Skin of body (tissue), 2 donors: ENCODE data around the gene EXOSC10. TPM values are rescaled to one million over a fixed set of nuclear protein-coding genes. Genes with fewer than 3 reads are reported as not detected.
"Not testable (repeated sequence)": the region's sequence is repeated elsewhere in the genome, so short reads cannot be mapped to it uniquely, and the experiment has no call there.

Experiments used
- DNase-seq: peaks from one replicate; lab custom pipeline; 2025; lab: John Stamatoyannopoulos, UW
- total RNA-seq: library from RNA; depleted of rRNA; stranded (reverse); fragments of >200 nt; gene quantifications from one replicate; pipeline ENCODE4 v1.2.3, GENCODE V29; 2014

Gene EXOSC10
- total RNA-seq, 1 donor from 2014 or later: 53.1 TPM

DNA sequence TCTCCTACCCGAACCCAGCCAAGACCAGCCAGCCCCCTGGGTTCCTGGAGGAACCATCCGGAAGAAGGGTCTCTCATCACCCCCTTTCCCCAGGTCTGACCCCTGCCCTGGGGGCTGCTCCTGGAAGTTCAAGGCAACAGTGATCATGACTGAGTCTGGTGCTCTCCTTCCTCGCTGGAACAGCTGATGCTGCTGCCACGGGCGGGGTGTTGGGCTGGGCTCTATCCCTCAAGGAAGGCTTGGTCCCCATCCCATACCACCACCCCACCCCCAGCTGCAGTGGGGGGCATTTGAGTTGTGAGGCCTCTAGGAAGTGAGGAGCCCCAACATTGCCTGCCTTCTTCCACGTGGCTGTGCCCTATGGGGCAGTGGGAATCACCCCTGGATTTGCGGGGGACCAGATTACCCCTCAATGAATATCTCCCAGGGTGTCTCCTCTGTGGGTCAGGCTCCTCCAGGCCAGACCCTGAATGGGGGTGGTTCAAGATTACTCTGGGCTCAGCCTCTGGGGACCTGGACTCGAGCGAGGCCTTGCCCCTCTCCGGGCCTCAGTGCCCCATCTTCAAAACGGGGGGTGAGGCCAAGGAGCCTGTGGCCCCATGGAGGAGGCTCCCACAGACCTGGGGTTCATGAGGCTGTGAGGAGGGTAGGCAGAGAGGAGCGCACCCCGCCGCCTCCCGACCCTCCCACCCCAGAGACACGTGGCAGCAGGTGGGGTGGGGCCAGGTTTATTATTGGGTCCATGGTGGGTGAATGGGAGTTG is 55.4 kb downstream of the EXOSC10 start:
- no peak for DNase-seq

DNA sequence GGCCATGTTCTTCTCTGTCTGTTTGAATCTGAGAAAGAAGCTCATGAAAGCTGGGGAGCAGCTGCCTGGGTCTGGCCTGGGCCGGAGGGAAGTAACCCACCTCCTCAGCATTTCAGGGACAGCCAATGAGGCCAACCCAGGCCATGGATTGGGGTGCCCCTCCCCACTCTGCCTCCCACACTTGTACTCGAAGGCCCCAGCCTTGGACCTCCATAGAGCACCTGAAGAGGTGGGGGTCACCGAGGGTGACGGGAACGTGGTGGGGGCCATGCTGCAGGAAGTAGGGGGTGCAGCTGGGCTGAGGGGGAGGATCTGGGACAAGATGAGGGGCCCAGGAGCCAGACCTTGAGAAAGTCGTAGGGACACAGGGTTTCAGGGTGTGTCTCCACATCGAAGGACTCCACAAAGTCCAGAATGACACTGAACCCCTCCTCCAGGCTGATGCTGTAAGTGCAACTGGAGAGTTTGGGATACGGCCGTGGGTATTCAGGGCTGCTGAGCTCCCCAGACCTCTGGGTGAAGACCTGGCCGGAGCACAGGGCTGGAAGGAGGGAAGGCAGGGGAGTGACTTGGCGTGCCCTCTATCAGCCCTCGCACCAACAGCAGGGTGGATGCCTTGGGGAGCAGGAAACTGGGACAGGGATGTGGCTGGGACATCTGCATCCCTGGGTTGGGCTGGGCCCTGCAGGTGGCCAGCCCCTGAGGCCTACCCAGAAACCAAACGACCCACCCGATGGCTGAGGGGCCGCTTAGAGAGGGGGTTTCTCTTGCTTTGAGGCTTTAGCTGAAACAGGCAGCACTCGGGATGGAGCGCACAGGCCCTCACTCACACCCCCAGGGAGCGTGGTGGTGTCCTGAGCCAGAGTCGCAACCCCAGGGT is 56.4 kb downstream of the EXOSC10 start:
- DNase-seq: no peak

DNA sequence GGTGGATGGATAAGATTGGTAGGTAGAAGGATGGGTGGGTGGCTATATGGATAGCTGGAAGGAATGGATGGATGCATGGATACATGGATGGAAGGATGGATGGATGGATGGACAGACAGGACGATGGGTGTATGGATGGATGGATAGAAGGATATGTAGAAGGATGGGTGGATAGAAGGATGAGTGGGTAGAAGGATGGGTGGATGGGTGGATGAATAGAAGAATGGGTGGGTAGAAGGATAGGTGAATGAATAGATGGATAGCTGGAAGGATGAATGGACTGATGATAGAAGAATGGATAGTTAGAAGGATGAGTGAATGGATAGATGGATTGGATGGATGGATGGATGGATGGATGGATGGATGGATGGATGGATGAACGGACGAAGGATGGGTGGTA is 57.6 kb downstream of the EXOSC10 start:
- no peak for DNase-seq

DNA sequence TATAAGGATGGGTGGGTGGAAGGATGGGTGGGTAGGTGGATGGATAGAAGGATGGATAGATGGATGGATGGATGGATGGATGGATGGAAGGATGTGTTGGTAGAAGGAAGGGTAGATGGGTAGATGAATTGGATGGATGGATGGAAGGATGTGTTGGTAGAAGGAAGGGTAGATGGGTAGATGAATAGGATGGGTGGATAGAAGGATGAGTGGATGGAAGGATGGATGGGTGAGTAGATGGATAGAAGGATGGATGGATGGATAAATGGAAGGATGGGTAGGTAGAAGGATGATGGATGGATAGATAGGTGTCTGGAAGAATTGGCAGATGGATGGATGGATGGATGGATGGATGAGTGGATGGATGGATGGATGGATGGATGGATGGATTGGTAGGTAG is 58.6 kb downstream of the EXOSC10 start:
- DNase-seq: no peak

DNA sequence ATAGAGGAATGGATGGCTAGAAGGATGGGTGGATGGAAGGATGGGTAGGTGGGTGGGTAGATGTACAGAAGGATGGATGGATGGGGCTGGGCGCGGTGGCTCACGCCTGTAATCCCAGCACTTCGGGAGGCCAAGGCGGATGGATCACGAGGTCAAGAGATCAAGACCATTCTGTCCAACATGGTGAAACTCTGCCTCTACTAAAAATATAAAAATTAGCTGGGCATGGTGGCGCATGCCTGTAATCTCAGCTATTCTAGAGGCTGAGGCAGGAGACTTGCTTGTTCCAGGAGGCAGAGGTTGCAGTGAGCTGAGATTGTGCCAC is 59.6 kb downstream of the EXOSC10 start:
- DNase-seq: not testable (repeated sequence)

DNA sequence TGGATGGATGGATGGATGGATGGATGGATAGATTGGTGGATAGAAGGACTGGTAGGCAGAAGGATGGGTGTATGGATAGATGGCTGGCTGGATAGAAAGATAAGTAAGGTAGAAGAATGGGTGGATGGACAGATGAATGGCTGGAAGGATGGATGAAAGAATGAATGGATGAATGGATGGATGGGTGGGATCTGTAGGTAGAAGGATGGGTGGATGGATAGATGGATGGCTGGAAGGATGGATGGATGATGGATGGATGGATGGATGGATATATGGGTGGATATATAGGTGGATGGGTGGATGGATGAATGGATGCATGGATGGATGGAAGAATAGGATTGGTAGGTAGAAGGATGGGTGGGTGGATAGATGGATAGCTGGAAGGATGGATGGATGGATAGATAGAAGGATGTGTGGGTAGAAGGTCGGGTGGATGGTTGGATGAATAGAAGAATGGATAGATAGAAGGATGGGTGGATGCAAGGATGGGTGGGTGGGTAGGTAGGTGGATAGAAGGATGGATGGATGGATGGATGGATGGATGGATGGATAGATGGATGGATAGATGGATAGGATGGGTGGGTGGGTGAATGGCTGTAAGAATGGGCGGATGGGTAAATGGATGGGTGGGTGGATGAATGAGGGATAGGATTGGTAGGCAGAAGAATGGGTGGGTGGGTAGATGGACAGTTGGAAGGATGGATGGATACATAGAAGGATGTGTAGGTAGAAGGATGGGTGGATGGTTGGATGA is 60.1 kb downstream of the EXOSC10 start:
- DNase-seq: no peak

DNA sequence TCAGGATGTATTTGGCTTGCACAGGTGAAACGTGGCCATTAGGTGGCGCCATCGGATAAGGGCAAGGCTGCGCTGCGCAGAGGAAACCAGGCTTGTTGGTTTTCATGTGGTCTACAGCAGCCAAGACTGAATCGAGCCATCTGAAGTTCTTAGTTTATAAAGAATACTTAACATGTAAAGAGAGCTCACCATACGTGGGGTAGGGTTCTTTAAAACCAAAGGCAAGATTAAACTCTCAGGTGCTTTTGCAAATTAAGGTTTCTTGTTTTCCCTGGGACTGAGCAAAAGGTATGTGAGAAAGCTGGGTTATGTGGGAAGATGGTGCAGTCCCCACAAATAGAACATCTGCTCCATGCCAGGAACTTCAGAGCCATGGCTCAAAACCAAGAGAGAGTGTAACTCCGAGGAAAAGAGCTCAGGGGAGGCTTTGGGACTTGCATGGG is 61.9 kb downstream of the EXOSC10 start:
- peak; percentile 83 for DNase-seq

DNA sequence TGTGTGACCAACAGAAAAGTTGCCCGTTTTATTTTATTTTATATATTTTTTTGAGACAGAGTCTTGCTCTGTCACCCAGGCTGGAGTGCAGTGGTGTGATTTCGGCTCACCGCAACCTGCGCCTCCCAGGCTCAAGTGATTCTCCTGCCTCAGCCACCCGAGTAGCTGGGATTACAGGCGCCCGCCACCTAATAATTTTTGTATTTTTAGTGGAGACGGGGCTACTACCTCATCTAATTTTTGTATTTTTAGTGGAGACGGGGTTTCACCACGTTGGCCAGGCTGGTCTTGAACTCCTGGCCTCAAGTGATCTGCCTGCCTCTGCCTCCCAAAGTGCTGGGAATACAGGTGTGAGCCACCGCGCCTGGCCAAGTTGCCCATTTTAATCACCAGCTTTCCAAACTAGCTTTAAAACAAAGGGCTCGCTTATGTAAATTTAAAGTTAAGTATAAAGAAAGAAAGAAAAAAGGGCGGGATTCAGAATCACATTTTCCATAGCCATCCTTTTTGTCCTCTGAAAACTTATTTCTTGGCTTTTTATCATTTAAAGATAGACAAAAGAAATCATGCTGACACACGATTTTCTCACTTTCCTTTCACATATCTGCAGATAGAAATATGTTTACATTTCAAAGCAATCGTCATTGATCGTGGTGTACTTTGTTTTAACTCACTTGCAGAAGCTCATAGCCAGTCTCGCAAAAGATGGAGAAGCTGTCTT is 62.5 kb downstream of the EXOSC10 start:
- not testable (repeated sequence) for DNase-seq

DNA sequence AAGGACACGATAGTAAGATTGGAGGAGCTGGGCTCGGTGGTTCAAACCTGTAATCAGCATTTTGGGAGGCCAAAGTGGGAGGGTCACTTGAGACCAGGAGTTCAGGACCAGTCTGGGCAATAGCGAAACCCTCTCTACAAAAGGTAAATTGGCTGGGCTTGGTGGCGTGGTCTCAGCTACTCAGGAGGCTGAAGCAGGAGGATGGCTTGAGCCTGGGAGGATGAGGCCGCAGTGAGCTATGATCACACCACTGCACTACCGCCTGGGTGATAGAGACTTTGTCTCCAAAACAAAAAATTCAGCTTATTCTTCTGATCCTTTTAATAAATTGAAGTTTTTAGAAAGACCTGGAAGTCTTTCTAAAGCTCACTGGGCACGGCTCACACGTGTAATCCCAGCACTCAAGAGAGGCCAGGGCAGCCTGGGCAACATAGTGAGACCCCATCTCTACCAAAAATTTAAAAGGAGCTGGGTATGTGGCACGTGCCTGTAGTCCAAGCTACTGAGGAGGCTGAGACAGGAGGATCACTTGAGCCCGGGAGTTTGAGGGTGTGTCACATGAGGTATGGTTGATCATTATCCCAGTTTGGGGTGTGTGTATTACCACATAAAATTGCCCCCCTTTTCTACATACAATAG is 67.9 kb downstream of the EXOSC10 start:
- DNase-seq: no peak

DNA sequence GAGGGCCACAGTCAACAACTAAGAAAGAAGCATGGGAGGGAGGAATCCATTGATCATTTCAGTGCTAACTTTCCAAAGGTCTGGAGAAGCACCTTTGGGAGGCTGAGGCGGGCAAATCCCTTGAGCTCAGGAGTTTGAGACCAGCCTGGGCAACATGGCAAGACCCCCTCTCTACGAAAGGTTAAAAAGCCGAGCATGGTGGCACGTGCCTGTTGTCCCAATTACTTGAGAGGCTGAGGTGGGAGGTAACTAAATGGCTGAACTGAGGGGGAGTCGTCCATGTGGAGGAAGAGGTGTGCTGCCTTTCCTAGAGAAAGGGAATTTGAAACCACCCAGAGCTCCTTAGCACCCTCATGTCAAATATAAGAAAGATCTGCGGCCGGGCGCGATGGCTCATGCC is 68.8 kb downstream of the EXOSC10 start:
- DNase-seq: no peak

DNA sequence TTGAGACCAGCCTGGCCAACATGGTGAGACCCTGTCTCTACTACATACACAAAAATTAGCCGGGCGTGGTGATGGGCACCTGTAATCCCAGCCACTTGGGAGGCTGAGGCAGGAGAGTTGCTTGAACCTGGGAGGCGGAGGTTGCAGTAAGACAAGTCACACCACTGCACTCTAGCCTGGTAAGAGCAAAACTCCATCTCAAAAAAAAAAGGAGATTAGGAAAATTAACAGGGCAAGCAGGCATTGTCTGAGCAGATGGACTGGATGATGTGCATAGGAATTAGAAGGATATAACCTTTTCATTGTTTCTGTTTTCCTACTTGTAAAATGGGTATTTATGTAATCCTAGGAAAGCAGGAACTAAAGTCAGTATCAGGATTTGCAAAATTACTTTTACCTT is 71.7 kb downstream of the EXOSC10 start:
- no peak for DNase-seq

DNA sequence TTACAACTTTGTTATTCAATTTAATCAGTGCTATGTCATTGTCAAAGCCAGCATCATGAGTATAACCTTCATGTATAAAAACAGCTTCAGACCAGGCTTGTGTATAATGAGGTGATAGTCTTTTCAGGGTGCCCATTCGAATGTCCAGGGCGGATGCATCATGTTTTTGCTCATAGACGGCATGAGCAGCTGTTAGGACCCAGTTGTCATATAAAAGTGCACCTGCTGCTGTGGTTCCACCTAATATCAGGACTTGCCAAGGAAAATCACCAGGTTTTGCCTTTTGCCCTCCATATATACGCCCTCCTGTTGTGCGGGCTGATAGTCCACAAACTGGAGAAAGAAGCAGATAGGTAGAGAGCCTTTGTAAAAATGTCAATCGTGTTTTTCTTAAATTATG is 72.4 kb downstream of the EXOSC10 start:
- DNase-seq: no peak

DNA sequence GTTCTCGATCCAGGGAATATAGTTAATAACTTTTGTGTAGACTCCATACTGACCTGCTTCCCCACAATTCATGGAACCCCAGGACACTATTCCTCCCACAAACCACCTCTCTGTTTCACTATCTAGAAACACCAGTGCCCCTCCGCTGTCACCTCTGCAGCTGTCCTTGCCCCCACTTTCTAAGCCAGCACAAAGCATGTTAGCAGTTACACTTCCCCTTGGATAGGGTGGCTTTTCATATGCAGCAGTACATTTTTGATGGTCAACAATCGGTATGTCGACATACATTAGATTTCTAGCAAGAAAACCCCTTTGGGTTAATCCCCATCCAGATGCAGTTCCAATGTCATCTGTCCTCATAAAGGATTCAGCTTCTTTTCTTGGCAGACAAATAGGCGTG is 72.8 kb downstream of the EXOSC10 start:
- DNase-seq: no peak

DNA sequence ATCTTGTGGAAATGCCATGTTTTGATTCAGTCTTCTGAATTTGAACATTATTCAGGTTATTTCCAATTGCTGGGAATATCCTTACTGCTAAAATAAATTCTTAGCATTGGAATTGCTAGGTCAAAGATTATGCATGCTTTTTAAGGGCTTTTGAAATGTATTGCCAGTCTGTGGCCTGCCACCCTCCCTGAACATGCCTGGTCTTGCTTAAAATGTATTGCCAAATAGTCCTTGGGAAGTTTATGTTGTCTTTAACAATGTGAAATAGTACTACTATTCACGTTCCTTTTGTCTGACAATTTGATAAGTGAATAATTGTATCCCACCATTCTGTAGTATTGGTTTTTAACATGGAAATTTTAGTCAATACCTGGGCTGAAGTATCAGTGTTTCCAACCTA is 73.6 kb downstream of the EXOSC10 start:
- DNase-seq: no peak

DNA sequence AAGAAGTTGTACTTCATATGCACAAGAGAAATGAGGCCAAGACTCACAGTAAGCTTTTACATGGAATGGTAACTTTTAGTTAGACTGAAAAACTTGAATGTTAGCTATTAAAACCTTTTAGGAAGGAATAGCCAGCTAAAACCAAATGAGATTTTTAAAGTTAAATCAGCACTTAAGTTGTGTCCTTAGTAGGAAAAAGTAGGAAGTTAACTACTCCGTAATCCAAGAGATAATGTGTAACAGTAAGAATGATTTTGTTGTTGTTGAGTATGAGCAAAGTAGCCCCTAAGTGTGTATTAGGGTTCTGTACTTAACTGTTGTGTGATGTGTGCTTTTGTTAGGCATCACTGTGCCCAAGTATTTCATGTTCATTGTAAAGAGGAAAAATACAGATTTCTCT is 74.1 kb downstream of the EXOSC10 start:
- no peak for DNase-seq

DNA sequence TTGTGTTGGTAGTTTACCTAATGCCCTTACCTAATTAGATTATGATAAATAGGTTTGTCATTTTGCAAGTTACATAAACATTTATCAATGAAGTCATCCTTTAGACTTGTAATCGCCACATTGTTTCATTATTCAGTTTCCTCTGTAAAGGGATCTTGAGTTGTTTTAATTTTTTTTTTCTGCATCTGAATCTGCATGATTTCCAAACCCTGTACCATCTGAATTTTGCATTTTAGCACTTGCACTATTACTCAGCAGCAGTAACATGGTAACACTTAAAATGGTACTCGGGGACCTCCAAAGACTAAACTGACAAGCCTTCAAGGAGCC is 74.8 kb downstream of the EXOSC10 start:
- DNase-seq: no peak

DNA sequence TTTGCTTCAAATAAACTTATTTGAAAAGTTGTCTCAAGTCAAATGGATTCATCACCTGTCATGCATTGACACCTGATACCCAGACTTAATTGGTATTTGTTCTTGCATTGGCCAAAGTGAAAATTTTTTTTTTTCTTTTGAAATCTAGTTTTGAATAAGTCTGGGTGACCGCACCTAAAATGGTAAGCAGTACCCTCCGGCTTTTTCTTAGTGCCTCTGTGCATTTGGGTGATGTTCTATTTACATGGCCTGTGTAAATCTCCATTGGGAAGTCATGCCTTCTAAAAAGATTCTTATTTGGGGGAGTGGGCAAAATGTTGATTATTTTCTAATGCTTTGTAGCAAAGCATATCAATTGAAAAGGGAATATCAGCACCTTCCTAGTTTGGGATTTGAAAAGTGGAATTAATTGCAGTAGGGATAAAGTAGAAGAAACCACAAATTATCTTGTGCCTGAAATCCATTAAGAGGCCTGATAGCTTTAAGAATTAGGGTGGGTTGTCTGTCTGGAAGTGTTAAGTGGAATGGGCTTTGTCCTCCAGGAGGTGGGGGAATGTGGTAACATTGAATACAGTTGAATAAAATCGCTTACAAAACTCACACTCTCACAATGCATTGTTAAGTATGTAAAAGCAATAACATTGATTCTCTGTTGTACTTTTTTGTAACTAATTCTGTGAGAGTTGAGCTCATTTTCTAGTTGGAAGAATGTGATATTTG is 75.4 kb downstream of the EXOSC10 start:
- DNase-seq: no peak

DNA sequence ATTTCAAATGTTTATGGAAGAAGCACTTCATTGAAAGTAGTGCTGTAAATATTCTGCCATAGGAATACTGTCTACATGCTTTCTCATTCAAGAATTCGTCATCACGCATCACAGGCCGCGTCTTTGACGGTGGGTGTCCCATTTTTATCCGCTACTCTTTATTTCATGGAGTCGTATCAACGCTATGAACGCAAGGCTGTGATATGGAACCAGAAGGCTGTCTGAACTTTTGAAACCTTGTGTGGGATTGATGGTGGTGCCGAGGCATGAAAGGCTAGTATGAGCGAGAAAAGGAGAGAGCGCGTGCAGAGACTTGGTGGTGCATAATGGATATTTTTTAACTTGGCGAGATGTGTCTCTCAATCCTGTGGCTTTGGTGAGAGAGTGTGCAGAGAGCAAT is 76.5 kb downstream of the EXOSC10 start:
- no peak for DNase-seq

DNA sequence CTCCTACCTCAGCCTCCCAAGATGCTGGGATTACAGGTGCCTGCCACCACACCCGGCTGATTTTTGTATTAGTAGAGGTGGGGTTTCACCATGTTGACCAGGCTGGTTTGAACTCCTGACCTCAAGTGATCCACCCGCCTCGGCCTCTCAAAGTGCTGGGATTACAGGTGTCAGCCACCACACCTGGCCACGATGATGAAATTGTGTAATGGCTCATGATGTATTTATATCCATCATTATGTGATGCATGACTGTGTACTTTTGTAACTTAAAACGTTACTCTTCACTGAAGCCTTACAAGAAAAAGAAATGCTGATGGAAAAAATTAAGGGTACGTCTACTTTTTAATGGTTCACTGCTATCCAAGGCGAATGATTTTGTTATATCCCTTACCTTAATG is 79.7 kb downstream of the EXOSC10 start:
- DNase-seq: no peak

DNA sequence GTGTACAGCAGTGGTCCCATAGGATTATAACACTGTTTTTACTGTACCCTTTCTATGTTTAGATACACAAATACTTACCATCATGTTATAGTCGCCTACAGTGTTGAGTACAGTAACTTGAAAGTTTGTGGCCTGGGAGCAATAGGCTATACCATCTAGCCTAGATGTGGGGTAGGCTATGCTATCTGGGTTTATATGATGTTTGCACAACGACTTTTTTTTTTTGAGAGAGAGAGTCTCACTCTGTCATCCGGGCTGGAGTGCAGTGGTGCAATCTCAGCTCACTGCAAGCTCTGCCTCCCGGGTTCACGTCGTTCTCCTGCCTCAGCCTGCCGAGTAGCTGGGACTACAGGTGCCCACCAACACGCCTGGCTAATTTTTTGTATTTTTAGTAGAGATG is 80.3 kb downstream of the EXOSC10 start:
- DNase-seq: not testable (repeated sequence)
